ENCODE data around the gene NOTCH4. TPM values are rescaled to one million over a fixed set of nuclear protein-coding genes. Genes with fewer than 3 reads are reported as not detected.

The NOTCH4 gene
- total and polyA plus RNA-seq, 9 of the 15 experiments (the other 6 are each of a cell fraction or from before 2014, with no cell fraction given): 0.24 to 4.3 (median 1.7) TPM

GRCh38 chr6:32190054-32190851, 33.6 kb downstream of the NOTCH4 start, which contains the start of gene PBX2 (continued):
- TF ChIP-seq CTCF (IDR thresholded peaks at IDR 0.05 in 2 of 3, conservative IDR thresholded peaks at IDR 0.05 in 1 of 3; ENCODE audit: insufficient read depth in 2 of 3, low read depth in 1 of 3, low read length in 3 of 3): no peak
- no peak for TF ChIP-seq FOS (IDR thresholded peaks at IDR 0.05; ENCODE audit: extremely low read depth, insufficient read length)
- TF ChIP-seq ZNF707 (CRISPR knock-in tag; conservative IDR thresholded peaks at IDR 0.05): no peak
- TF ChIP-seq ZBED1 (IDR thresholded peaks at IDR 0.05): 0 out of 2 replicates have a peak, but pooled peaks have one; percentile 58
- TF ChIP-seq BRD9 (IDR thresholded peaks at IDR 0.05; ENCODE audit: low read depth, partially characterized antibody): peak; percentile 66
- TF ChIP-seq ZNF12 (CRISPR knock-in tag; IDR thresholded peaks at IDR 0.05): no peak
- no peak for TF ChIP-seq ILK (tag; IDR thresholded peaks at IDR 0.05; ENCODE audit: borderline replicate concordance, low read depth)
- TF ChIP-seq HDAC6 (IDR thresholded peaks at IDR 0.05; ENCODE audit: low read depth, low read length): no peak
- no peak for TF ChIP-seq ZFPM2 (CRISPR knock-in tag; IDR thresholded peaks at IDR 0.05)
- TF ChIP-seq ZSCAN29 (IDR thresholded peaks at IDR 0.05): no peak
- TF ChIP-seq E2F1 (CRISPR knock-in tag; IDR thresholded peaks at IDR 0.05): no peak
- peak; percentile 63 for TF ChIP-seq MTA2 (IDR thresholded peaks at IDR 0.05; ENCODE audit: low read depth)
- TF ChIP-seq LEF1 (IDR thresholded peaks at IDR 0.05): peak; percentile 76
- TF ChIP-seq TCFL5 (CRISPR knock-in tag; conservative IDR thresholded peaks at IDR 0.05): no peak
- no peak for TF ChIP-seq HMG20A (CRISPR knock-in tag; conservative IDR thresholded peaks at IDR 0.05)
- no peak for TF ChIP-seq BRF1 (IDR thresholded peaks at IDR 0.05; ENCODE audit: borderline replicate concordance, extremely low read depth, insufficient read length)
- no peak for TF ChIP-seq ZBTB12 (CRISPR knock-in tag; IDR thresholded peaks at IDR 0.05)
- no peak for TF ChIP-seq ZNF347 (CRISPR knock-in tag; IDR thresholded peaks at IDR 0.05; ENCODE audit: low read depth)
- TF ChIP-seq HEY1 (CRISPR knock-in tag; IDR thresholded peaks at IDR 0.05; ENCODE audit: borderline replicate concordance): no peak
- TF ChIP-seq CHD4 (IDR thresholded peaks at IDR 0.05; ENCODE audit: insufficient read depth, insufficient replicate concordance, low read depth, low read length, poor library complexity, severe bottlenecking): no peak
- TF ChIP-seq TAF15 (IDR thresholded peaks at IDR 0.05; ENCODE audit: low read depth, low read length): no peak

Data from K562 (cell line).